HG02981 (cell line): ENCODE measurements around the gene ARL15.

Experiments
- ATAC-seq: cut with Tn5 transposase; IDR thresholded peaks from one replicate; pipeline ENCODE4 v1.9.1; 2021; ENCODE audit warnings: mild to moderate bottlenecking, moderate library complexity; ENCODE audit not compliant: unreplicated experiment

ARL15 gene

DNA sequence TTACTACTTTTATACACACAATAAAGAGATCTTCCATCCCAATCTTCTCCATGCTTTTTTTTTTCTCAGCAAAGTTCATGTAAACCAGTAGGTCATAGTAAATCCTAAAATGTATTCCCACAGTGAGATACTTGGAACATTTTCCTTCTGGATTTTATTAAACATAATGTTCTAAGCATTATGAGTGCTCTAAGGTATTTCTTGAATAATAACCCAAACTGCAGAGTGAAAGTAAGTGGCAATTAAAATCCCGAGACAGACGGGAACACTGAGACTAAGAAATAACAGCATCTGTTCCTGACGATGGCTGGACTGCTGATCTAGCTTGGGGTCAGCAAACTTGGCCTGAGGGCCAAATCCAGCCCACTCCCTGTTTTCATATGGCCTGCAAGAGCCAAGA, 359.8 kb downstream of the ARL15 start:
- ATAC-seq: no peak

DNA sequence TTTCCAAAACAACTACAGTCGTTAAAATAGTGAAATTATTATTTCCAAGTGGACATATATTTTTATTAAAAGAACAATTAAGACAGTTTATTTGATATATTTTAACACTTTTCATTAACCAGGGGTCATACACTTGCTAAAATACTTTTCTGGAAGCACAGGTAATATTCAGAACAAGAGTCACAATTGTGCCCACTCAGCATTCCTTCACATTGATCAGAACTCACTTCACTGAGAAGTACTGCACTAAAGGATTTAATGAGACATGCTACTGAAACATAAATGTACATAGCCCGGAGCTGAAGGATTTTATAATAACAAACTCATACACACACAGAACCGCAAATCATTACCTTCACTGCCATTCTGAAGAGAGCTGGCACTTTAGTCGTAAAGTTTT, 361.8 kb downstream of the ARL15 start:
- ATAC-seq: no peak

DNA sequence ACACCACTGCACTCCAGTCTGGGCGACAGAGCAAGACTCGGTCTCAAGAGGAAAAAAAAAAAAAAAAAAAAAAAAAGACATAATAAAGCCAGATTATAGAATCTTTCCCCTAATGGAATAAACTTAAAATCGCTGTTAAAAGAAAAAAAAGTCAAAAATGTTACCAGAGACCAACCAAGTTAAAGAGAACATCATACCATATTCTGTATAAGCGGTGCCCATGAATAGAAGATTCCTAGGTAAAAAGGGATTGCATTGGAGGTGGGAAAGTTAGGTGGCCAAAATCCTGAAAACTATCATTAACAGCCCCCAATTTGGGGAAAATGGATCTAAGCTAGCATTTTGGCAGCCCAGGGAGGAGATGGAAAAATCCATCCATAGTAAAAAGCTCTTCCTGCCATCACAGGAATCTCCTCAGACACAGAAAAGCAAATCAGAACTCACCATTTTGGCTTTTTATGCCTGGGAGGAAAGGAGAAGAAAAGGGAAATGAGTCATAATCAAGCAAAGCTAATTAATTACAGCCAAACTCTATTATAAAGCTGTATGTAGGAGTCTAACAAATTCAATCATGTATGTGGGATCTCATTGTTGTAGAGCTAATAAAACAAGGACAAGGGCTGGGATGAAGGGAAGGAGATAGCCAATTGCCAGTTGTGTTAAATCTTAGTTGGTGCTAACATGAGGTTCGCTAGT, 363.8 kb downstream of the ARL15 start:
- no peak for ATAC-seq

DNA sequence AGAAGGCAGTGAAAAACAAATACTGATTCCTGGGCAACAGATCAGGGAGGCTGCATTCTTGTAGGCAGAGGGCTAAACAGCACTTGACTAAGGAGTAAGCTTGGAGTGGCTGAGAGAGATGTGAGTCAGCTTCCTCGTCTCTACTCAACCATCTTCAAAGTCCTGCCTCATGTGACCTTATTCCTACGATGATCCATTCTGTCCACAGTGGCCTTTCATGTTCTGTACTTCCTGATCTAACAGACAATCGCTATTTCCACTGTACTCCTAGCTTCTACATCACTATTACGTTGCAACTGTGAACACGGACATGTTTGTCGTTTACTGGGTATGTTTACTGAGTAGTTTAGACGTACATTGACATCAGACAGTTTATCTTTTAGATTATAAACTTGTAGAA, 365.4 kb downstream of the ARL15 start:
- ATAC-seq: no peak

DNA sequence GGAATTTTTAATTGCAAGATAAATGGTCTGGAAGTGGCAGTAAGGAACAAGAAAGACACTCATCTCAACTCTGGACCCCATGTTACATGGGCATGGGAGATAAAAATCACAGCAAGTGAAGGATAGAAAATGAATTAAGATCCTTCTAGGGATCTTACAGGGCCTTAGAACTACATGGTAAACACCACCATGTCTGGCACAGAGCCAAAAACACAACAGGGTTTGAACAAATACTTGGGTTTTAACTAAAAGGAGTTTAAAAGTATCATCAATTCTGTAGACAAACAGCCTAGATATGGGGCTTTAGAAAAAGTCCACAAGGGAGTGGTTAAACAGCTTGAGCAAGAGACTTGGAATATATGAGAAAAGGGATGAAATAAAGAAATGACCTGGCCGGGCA, 366.4 kb downstream of the ARL15 start:
- no peak for ATAC-seq

DNA sequence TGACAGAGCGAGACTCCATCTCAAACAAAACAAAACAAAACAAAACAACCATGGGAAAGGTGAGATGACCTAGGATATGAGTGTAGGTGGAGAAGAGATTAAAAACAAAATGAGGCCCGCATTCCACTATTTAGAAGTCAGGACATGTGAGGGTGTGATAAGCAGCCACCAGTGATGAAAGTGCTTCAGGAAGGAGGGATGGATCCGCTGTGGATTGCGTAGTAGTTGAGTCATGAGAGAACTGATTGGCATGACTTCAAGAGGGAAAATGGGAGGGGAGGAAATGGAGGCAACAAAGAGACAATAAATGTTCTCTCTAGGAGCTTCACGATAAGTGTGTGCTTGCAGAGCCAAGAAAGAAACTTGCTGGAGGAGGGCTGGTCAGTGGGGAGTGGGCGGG, 367.6 kb downstream of the ARL15 start:
- ATAC-seq: no peak

DNA sequence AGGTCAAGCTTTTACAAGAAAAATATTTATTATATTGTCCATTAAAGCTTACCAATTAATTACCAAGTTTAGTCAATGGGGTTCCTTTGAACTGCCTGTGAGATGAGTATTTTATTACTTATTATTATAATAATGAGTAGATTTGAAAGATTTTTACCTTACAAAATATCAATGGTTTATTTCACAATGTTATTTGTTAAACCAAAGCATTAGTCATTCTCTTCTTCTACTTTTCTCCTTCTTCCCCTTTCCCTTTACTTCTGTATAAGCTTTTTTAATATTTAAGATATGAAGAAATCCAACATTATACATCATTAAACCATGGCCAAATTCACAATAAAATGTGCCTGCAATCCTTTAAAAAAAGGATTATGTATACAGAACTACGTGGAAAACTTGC, 369.5 kb downstream of the ARL15 start:
- no peak for ATAC-seq

- no peak for ATAC-seq
Measured at GRCh38 chr5:53937467-53937866, 372.9 kb downstream of the ARL15 start.

GRCh38 chr5:53936481-53937352, 373.7 kb downstream of the ARL15 start:
- ATAC-seq: no peak

- no peak for ATAC-seq
Measured at GRCh38 chr5:53934151-53934820, 376.1 kb downstream of the ARL15 start.

GRCh38 chr5:53932351-53932750, 378.0 kb downstream of the ARL15 start:
- ATAC-seq: no peak

DNA sequence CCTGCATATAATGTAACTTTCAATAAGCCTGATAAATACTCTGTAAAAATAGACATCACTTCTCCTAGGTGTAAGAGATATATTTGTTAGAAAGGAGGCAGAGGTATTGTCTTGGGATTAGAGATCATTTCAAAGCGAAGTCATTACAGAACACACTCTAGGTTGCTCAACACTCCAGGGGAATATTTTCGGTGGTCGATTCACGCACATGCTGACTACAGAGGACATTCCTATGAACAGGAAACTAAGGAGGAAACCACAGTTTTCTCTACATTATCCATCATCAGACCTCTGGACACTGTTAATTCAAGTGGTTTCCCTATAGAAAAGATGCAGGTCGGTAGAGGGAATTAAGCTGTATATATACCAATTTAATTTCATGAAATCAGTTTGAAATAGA, 379.9 kb downstream of the ARL15 start:
- ATAC-seq: no peak

GRCh38 chr5:53929570-53929969, 380.8 kb downstream of the ARL15 start:
- no peak for ATAC-seq

DNA sequence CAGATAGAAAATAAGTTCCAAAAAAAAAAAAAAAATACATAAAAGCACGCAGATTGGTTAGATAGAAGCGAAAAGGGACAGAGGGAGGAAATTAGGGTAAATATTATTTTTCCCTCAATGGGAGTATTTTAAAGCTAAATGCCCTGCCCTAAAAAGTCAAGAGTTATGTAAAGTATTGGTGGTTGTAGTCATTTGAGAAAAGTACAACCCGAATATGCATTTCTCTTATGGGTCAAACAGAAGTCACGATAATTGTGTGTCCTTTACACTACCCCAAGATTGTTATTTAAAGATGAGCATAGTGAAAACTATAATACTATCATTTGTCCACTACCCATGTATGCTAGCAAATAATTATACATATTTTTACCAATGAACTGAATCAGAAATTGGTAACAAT, 381.2 kb downstream of the ARL15 start:
- ATAC-seq: no peak

GRCh38 chr5:53928641-53929040, 381.7 kb downstream of the ARL15 start:
- no peak for ATAC-seq

DNA sequence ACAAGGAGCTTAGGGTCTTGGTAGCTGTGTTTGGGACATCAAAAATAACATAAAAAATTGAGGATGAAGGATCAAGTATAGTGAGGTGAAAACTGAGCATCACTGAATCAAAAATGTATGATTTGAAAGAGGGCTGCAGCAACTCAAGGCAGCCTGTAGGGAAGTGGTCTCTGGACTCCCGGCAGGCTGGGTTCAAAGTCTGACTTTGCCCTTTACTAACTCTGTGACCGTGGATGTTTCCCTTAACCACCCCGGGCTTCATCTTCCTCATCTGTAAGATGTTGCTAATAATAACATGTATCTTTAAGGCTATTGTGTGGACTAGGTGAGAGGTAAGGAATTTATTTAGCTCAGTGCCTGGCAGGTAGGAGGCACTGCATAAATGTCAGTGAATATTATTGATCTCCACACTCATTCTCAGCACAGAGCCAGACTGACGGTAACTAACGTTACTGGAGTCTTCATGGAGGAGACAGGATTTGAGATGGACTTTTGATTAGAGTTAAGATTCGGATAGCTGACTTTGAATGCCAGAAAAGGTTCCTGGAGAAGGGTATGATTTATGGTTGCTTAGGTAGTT, 382.6 kb downstream of the ARL15 start:
- ATAC-seq: no peak

GRCh38 chr5:53926026-53926425, 384.3 kb downstream of the ARL15 start:
- ATAC-seq: no peak

DNA sequence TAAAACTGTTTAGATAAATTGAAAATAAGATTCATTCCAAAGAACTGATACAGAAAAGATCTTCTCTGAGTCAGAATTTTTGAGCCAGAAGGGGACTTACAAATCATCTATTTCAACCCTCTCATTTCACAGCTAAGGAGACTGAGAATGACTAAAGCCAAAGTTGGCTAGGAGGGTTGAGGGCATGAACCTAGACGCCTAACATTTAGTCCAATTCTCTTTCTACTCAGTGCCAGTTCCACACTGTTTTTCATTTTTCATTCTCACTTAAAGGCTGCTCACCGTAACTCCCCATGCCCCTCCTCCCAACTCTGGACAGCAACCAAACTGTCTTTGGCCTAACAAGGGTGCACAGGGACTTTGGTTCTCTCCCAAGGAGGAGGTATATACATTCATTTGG, 386.0 kb downstream of the ARL15 start:
- ATAC-seq: no peak

- no peak for ATAC-seq
Measured at GRCh38 chr5:53923961-53924360, 386.4 kb downstream of the ARL15 start.

GRCh38 chr5:53922508-53923498, 387.6 kb downstream of the ARL15 start:
- no peak for ATAC-seq
